Thyroid gland (tissue), 4 donors: ENCODE measurements around the gene FERMT3.

Experiments used
- POLR2A ChIP-seq, 2 donors: fragments of 450-650 bp; IDR thresholded peaks; one replicate each; pipeline ENCODE4 v1.6.1; 2017; ENCODE audit warnings: antibody characterized with exemption in 2 of 2, mild to moderate bottlenecking in 2 of 2, moderate library complexity in 1 of 2
- TF ChIP-seq, protein P1 (sequence below), 6 experiments: fragments of 200-600 bp in 3 of 6; fragments of 450-650 bp in 3 of 6; sonication (generic) in 3 of 6; IDR thresholded peaks; one replicate each; pipeline ENCODE4 v1.5.1; 2016 to 2019; ENCODE audit warnings: antibody characterized with exemption in 6 of 6, mild to moderate bottlenecking in 2 of 6, inconsistent platforms in 1 of 6, moderate library complexity in 1 of 6

DNA sequence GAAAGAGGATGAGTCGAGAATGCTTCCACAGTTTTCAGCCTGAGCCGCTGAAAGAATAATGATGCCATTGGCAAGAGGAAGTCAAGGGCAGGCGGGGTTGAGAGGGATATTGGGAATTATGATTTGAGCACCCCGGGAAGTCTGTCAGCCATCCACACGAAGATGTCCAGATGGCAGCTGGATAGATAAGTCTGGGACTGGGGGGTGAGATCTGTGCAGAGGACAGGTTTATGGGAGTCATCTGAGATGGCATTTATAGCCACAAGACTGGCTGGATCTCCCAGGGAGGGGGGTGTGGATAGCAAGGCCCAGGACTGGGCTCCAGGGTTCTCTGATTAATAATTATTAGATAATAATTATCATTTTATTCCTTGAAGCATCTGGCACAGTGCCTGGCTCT lies 25.6 kb upstream of the FERMT3 start:
- TF ChIP-seq, protein P1, sequence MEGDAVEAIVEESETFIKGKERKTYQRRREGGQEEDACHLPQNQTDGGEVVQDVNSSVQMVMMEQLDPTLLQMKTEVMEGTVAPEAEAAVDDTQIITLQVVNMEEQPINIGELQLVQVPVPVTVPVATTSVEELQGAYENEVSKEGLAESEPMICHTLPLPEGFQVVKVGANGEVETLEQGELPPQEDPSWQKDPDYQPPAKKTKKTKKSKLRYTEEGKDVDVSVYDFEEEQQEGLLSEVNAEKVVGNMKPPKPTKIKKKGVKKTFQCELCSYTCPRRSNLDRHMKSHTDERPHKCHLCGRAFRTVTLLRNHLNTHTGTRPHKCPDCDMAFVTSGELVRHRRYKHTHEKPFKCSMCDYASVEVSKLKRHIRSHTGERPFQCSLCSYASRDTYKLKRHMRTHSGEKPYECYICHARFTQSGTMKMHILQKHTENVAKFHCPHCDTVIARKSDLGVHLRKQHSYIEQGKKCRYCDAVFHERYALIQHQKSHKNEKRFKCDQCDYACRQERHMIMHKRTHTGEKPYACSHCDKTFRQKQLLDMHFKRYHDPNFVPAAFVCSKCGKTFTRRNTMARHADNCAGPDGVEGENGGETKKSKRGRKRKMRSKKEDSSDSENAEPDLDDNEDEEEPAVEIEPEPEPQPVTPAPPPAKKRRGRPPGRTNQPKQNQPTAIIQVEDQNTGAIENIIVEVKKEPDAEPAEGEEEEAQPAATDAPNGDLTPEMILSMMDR (IDR thresholded peaks at IDR 0.05), result no peak
- TF ChIP-seq POLR2A (IDR thresholded peaks at IDR 0.05), result no peak
